ENCODE measurements around the gene BDKRB1. TPM values are rescaled to one million over a fixed set of nuclear protein-coding genes. Genes with fewer than 3 reads are reported as not detected.

Gene BDKRB1
- total and polyA plus RNA-seq, 10 of the 15 experiments (the other 5 are each of a cell fraction or from before 2014, with no cell fraction given) = 0.21 TPM; not detected in 9

- no peak overlapping the region for H3K27ac ChIP-seq (ENCODE audit: control insufficient read depth, insufficient read depth)
- no peak overlapping the region for H2AFZ ChIP-seq (ENCODE audit: control insufficient read depth, low read depth, low read length)
- H3K4me2 ChIP-seq (ENCODE audit: control insufficient read depth, insufficient read depth) = no peak overlapping the region
- H3K9ac ChIP-seq (ENCODE audit: control insufficient read depth, insufficient read depth, low read length) = no peak overlapping the region
- no peaks in the 10 kb centered on the region for H3K36me3 ChIP-seq (ENCODE audit: control insufficient read depth in 2 of 2, insufficient read depth in 2 of 2, low read length in 1 of 2)
- ATAC-seq = no peak
- no peak overlapping the region for H3K4me3 ChIP-seq
- ChIA-PET POLR2A (no interaction called here), CTCF (no interaction called here), SMC1A (ENCODE audit: uncharacterized antibody, unreplicated experiment) (no interaction called here), RAD21 (ENCODE audit: unreplicated experiment) (no interaction called here)
- H3K79me2 ChIP-seq (ENCODE audit: control insufficient read depth, insufficient read depth, low read length) = no peaks in the 10 kb centered on the region
- no peaks in the 10 kb centered on the region for H3K27me3 ChIP-seq (replicated peaks in 1 of 2; ENCODE audit: control insufficient read depth in 2 of 2, insufficient read depth in 2 of 2, low read length in 1 of 2)
- in situ Hi-C loops (cut with MboI) (no loop called here), intact Hi-C loops (cut with micrococcal nuclease; ENCODE audit: unreplicated experiment) (no loop called here)
- TF ChIP-seq PRDM15 (CRISPR knock-in tag; IDR thresholded peaks at IDR 0.05) = no peak
- no peak for TF ChIP-seq POLR2A (IDR thresholded peaks at IDR 0.05; ENCODE audit: low read depth, low read length)
- no peak for TF ChIP-seq ZBED1 (IDR thresholded peaks at IDR 0.05; ENCODE audit: borderline replicate concordance)
- no peaks in the 10 kb centered on the region for H3K4me1 ChIP-seq (ENCODE audit: control insufficient read depth, insufficient read depth, low read length)
- DNase-seq (ENCODE audit: low read depth, low spot score) = no peak
- no peak for FAIRE-seq
- no TSS peak for BruUV-seq (replicated peaks)
- H3K9me3 ChIP-seq (replicated peaks; ENCODE audit: control insufficient read depth, insufficient read depth, low read length) = no peaks in the 10 kb centered on the region
- H4K20me1 ChIP-seq (ENCODE audit: control insufficient read depth, insufficient read depth) = no peaks in the 10 kb centered on the region
- WGBS (ENCODE audit: insufficient coverage, insufficient replicate concordance, low lambda C conversion rate, missing lambda C conversion rate) = 73% methylated on average over 18 of the region's 18 CpGs
These were observed 15.4 kb upstream of the BDKRB1 start for GRCh38 chr14:96240641-96241040.

DNA sequence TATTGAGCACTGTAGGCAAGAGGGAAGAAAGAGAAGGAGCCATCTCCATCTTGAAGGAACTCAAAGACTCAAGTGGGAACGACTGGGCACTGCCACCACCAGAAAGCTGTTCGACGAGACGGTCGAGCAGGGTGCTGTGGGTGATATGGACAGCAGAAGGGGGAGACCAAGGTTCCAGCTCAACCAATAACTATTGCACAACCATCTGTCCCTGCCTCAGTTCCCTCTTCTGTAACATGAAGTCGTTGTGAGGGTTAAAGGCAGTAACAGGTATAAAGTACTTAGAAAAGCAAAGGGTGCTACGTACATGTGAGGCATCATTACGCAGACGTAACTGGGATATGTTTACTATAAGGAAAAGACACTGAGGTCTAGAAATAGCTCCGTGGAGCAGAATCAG lies 13.9 kb upstream of the BDKRB1 start:
- SMC1A ChIA-PET (ENCODE audit: uncharacterized antibody, unreplicated experiment) = no interaction called here
- H3K36me3 ChIP-seq (ENCODE audit: control insufficient read depth in 2 of 2, insufficient read depth in 2 of 2, low read length in 1 of 2) = no peaks in the 10 kb centered on the region
- TF ChIP-seq, protein P1, sequence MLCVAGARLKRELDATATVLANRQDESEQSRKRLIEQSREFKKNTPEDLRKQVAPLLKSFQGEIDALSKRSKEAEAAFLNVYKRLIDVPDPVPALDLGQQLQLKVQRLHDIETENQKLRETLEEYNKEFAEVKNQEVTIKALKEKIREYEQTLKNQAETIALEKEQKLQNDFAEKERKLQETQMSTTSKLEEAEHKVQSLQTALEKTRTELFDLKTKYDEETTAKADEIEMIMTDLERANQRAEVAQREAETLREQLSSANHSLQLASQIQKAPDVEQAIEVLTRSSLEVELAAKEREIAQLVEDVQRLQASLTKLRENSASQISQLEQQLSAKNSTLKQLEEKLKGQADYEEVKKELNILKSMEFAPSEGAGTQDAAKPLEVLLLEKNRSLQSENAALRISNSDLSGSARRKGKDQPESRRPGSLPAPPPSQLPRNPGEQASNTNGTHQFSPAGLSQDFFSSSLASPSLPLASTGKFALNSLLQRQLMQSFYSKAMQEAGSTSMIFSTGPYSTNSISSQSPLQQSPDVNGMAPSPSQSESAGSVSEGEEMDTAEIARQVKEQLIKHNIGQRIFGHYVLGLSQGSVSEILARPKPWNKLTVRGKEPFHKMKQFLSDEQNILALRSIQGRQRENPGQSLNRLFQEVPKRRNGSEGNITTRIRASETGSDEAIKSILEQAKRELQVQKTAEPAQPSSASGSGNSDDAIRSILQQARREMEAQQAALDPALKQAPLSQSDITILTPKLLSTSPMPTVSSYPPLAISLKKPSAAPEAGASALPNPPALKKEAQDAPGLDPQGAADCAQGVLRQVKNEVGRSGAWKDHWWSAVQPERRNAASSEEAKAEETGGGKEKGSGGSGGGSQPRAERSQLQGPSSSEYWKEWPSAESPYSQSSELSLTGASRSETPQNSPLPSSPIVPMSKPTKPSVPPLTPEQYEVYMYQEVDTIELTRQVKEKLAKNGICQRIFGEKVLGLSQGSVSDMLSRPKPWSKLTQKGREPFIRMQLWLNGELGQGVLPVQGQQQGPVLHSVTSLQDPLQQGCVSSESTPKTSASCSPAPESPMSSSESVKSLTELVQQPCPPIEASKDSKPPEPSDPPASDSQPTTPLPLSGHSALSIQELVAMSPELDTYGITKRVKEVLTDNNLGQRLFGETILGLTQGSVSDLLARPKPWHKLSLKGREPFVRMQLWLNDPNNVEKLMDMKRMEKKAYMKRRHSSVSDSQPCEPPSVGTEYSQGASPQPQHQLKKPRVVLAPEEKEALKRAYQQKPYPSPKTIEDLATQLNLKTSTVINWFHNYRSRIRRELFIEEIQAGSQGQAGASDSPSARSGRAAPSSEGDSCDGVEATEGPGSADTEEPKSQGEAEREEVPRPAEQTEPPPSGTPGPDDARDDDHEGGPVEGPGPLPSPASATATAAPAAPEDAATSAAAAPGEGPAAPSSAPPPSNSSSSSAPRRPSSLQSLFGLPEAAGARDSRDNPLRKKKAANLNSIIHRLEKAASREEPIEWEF (IDR thresholded peaks at IDR 0.05; ENCODE audit: insufficient replicate concordance, low read depth, low read length) = no peak
- TF ChIP-seq CEBPB (IDR thresholded peaks at IDR 0.05; ENCODE audit: borderline replicate concordance in 1 of 2, low read depth in 2 of 2, low read length in 2 of 2) (no peak), E2F4 (IDR thresholded peaks at IDR 0.05; ENCODE audit: low read depth, low read length) (no peak), NFXL1 (IDR thresholded peaks at IDR 0.05; ENCODE audit: borderline replicate concordance) (no peak), HDGF (IDR thresholded peaks at IDR 0.05) (no peak)

More for the DNA sequence above, 13.9 kb upstream of the BDKRB1 start:
- 23% methylated on average over 10 of the region's 10 CpGs for WGBS (ENCODE audit: insufficient coverage, insufficient replicate concordance, low lambda C conversion rate, missing lambda C conversion rate)
- Histone ChIP-seq H3K4me1 (ENCODE audit: control insufficient read depth, insufficient read depth, low read length) (no peaks in the 10 kb centered on the region), H3K4me2 (ENCODE audit: control insufficient read depth, insufficient read depth) (no peak overlapping the region), H3K4me3 (no peak overlapping the region), H3K9me3 (replicated peaks; ENCODE audit: control insufficient read depth, insufficient read depth, low read length) (no peaks in the 10 kb centered on the region), H3K79me2 (ENCODE audit: control insufficient read depth, insufficient read depth, low read length) (no peaks in the 10 kb centered on the region), H4K20me1 (ENCODE audit: control insufficient read depth, insufficient read depth) (no peaks in the 10 kb centered on the region), H3K9ac (ENCODE audit: control insufficient read depth, insufficient read depth, low read length) (no peak overlapping the region), H2AFZ (ENCODE audit: control insufficient read depth, low read depth, low read length) (no peak overlapping the region), H3K27me3 (replicated peaks in 1 of 2; ENCODE audit: control insufficient read depth in 2 of 2, insufficient read depth in 2 of 2, low read length in 1 of 2) (no peaks in the 10 kb centered on the region), H3K27ac (ENCODE audit: control insufficient read depth, insufficient read depth) (no peak overlapping the region)
- ChIA-PET POLR2A (no interaction called here), CTCF (no interaction called here), RAD21 (ENCODE audit: unreplicated experiment) (no interaction called here)
- ATAC-seq = no peak
- intact Hi-C loops (cut with micrococcal nuclease; ENCODE audit: unreplicated experiment) = no loop called here
- in situ Hi-C loops (cut with MboI) = no loop called here
- no peak for DNase-seq (ENCODE audit: low read depth, low spot score)
- FAIRE-seq = no peak
- BruUV-seq (replicated peaks) = no TSS peak
